Non-pigmented ciliary epithelial cell (primary cell): ENCODE data around the gene FRMD4A.

Experiments used
- DNase-seq: peaks from one replicate; pipeline ENCODE4 v3.0.0-alpha.2; 2010; ENCODE audit warnings: low read depth

The FRMD4A gene

DNA sequence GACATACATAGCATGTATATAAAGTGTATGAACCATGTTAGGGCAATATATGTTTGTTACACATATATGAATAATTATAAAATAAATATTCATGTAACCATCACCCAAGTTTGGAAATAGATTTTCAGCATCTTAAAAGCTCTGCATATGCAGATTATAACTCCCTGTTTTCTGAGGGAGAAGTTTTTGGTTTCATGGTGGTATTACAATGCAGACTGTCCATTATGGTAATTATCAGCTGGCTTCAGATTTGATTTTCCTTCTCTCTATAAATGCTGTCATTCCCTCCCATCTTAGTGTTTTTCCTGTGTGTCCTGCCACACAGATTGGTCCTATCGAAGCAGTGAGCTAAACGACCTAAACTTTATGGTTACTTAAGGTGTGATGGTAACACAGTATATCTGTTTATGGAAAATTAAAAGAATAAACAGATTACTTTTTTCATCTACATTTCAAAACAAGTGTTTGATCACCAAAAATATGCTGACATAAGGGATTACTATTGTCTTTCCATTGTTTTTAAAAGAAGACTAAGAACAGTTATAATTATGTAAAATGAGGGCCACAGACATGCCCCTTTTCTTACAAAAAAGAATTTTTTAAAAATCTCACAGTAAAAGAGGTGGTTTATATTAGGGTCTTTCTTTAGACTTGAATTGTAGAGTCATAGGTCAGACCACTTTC, 726.2 kb downstream of the FRMD4A start:
- DNase-seq, result no peak

DNA sequence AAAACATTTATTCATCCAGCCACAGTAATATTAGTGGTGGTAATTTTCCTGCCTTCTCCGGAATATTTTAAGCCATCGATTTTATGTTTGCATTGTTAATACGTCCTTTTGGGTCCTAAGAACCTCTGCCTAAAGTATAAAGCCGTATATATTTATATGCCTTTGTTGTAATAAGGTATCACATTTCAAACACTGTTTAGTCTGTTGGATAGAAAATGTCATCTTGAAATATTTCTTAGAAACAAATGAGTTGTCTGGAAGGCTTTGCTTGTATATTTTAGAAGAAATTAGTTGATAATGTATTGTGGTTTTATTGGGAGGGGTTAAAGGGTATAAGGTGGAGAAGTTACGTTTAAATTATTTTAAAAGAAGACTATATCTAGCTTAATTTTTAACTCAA, 732.8 kb downstream of the FRMD4A start:
- DNase-seq, result no peak

- no peak for DNase-seq
Measured at GRCh38 chr10:13594641-13595040, 736.1 kb downstream of the FRMD4A start.
